KBM-7 (cell line): ENCODE measurements around the gene PPM1E.

ENCODE experiments used
- DNase-seq: peaks from one replicate; pipeline ENCODE4 v3.0.0-alpha.2; 2015
- in situ Hi-C: fragments of 300-500 bp; cut with MboI; formaldehyde crosslinking; loops from 2 replicates; pipeline ENCODE4 v1.14.3; 2020; ENCODE audit warnings: low sequenced_read_pairs, low pct_unique_long_range_greater_than_20kb, mixed read lengths

The PPM1E gene

DNA sequence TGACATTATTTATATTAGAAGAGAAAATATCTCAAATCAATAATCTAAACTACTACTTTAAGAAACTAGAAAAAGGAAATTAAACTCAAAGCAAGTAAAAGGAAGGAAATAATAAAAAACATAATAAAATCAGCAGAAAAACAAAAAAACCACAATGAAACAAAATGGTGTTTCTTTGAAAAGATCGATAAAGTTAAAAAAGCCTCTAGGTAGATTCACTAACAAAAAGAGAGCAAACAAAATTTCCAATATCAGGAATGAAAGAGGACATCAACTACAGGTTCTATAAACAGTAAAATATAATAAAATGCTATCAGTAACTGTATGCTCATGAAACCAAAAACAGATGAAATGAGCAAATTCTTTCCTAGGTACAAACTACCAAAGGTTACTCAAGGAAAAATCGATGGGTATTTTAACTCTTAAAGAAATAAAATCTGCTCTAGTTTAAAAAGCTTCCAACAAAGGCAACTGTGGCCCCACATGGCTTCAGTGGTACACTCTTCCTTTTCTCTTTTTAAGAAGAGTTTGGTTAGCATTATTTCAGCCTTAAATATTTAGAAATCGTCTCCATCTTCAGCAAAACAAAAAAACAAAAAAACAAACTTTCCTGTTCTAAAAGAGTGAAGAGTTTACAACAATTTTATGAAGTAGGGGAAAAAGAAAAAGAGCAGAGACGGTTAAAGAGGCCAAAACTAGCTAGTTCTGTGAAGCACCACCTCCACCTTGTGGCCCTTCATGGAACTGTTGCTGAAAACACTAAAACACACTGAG lies 248.9 kb downstream of the PPM1E start:
- DNase-seq = peak; percentile 76
- in situ Hi-C loops = loop anchor here (25.0 kb wide), 1 partner anchor 467 kb away; a partner anchor contains a TSS

DNA sequence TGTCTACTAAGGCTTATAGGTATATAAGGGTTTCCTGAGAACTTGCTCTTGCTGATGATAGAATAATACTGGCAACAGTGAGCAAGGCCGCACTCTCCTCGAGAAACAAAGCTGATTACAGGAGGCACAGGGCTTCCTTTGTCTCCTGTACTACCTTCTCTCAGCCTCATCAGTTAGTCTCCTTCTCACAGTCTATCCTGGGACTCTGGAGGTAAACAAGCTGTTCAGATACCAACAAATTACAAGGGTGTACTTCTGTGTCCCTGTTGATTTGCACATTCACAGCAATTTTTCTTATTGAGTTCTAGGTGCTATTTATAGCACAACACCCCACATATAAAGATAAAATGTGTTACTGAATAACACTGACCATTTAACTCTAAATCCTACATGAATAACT lies 252.3 kb downstream of the PPM1E start:
- no peak for DNase-seq
- in situ Hi-C loops = loop anchor here (25.0 kb wide), 1 partner anchor 471 kb away; a partner anchor contains a TSS

GRCh38 chr17:59008737-59009136 lies 253.1 kb downstream of the PPM1E start:
- DNase-seq = no peak
- in situ Hi-C loops = loop anchor here (25.0 kb wide), 1 partner anchor 471 kb away; a partner anchor contains a TSS

- no peak for DNase-seq
- in situ Hi-C loops = loop anchor here (25.0 kb wide), 1 partner anchor 473 kb away; a partner anchor contains a TSS
Measured at GRCh38 chr17:59010026-59010425, 254.4 kb downstream of the PPM1E start.

DNA sequence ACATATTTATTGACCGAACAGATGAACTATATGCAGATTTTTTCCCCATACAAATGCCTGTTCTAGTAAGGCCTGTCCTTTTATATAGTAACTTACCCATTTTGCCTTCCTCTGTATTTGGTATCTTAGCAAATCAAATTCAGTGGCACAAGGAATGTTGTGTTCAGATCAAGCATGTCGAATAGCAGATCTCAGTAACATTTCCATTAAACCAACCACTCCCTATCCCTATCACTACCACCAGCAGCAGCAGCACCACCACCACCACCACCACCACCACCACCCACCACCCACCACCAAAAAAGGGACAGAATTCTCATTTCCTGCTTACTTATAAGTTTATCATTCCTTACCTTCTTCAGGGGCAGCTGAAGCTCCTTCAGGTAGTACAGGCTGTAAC lies 256.3 kb downstream of the PPM1E start:
- in situ Hi-C loops = loop anchor here (25.0 kb wide), 1 partner anchor 475 kb away; a partner anchor contains a TSS
- DNase-seq = no peak

GRCh38 chr17:59018019-59018418 lies 262.4 kb downstream of the PPM1E start:
- DNase-seq = no peak
- in situ Hi-C loops = loop anchor here (25.0 kb wide), 1 partner anchor 481 kb away; a partner anchor contains a TSS

DNA sequence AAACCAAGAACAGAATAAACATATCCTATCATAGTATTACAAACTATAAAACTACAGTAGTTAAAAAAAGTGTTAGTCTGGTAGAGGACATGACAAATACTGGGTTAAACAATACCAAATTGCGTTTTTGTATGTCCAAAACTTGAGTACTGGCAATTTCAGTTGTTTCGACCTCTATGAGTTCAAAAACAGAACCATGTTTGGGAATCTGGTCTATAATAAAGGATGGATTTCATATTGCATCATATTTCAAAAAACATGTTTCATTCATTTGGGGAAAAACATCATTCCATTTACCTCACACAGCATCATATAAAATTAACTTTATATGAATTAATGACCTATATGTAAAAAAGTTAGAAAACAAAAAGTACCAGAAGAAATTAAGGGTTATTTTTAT lies 269.3 kb downstream of the PPM1E start:
- in situ Hi-C loops = loop anchor here (25.0 kb wide), 1 partner anchor 488 kb away; a partner anchor contains a TSS
- no peak for DNase-seq

DNA sequence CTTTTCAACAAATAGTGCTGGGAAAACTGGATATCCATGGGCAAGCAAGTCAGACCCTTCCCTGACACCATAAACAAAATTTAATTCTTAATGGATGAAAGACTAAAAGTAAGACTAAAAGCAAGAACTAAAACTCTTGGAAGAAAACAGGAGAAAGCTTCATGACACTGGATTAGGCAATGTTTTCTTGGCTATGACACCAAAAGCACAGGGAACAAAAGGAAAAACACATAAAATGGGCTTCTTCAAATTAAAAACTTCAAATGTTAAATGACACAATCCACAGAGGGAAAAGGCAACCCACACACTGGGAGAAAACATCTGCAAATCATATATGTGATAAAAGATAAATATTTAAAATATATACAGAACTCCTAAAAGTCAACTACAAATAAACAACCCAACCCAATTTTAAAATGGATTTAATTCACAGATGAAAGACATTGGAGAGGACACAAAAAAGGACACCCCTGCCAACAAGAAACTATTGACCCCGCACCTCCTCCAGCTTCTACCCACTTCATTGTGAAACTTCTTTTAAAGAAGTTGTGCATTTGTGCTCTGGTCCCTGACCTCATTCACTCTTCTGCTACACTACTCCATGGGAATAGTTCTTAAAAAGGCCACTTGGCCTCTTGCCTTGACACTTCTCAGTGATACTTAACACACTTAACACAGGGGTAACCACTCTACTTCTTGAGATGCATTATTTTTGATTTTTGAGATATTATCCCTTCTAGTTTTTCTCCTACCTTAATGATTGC lies 270.7 kb downstream of the PPM1E start:
- DNase-seq = no peak
- in situ Hi-C loops = no loop called here

DNA sequence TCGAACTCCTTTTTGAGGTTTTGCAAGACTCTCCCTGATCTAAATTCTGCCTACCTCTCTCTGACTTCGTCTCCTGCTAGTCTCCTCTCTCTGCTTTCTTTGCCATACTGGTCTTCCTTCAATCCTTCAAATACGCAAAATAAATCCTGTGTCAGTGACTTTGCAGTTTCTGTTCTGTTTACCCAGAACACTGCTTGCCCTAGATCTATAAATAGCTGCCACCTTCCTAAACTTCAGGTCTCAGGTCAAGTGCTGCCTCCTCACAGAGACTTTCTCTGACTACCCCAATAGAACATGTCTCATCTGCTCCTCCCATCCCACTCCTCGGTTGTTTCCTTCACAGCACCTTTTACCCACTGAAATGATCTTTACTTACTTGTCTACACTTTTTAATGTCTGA lies 272.1 kb downstream of the PPM1E start:
- in situ Hi-C loops = no loop called here
- DNase-seq = no peak

DNA sequence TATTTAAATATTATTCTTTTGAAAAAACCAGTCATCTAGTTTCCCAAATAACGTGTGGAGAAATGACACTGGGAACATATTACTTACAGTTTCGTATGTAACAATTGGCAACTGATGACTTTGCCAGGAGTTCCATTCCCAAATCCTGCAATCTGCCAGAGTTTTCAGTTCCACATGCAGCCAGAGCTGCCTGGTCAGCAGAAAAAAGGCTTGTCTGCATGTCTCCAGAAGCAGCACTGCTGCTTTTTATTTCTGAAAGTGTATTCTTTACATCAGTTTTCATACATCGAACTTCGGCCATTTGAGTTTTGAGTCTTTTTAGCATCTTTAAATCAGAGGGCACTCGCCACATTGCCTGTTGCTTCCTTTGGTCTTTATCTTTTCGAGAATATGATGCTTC lies 272.7 kb downstream of the PPM1E start:
- DNase-seq = no peak
- in situ Hi-C loops = no loop called here

GRCh38 chr17:59030811-59031210 lies 275.2 kb downstream of the PPM1E start:
- no peak for DNase-seq
- in situ Hi-C loops = no loop called here
